Natural killer cell treated with Interleukin-12 subunit alpha and Interleukin-12 subunit beta and Interleukin-15 and Interleukin-18, amount 100 ng/mL, for 72 hours (primary cell): ENCODE measurements around the gene PPOX. TPM values are rescaled to one million over a fixed set of nuclear protein-coding genes. Genes with fewer than 3 reads are reported as not detected.

Source experiments
- ATAC-seq, 2 donors: fragments of 150-1000 bp; cut with Tn5 transposase in 1 of 2; sonication (Bioruptor Pico), chemical (Tn5 transposase) in 1 of 2; 2 replicates each; pipeline ENCODE4 v1.10.0; 2021
- DNase-seq: peaks from one replicate; pipeline ENCODE4 v3.0.0; 2022; ENCODE audit warnings: low spot score
- H3K27ac Mint-ChIP-seq, 2 donors: 1 replicate in 1 of 2; 2 replicates in 1 of 2; pipeline ENCODE4 v1.8.0; 2022; ENCODE audit warnings: mixed read lengths in 2 of 2, mild to moderate bottlenecking in 1 of 2, moderate library complexity in 1 of 2
- H3K27me3 Mint-ChIP-seq, 2 donors: 1 replicate in 1 of 2; 2 replicates in 1 of 2; pipeline ENCODE4 v1.8.0; 2022; ENCODE audit warnings: mixed read lengths in 2 of 2
- H3K36me3 Mint-ChIP-seq: one replicate; pipeline ENCODE4 v1.8.0; 2022; ENCODE audit warnings: mixed read lengths
- H3K4me1 Mint-ChIP-seq, 2 donors: 1 replicate in 1 of 2; 2 replicates in 1 of 2; pipeline ENCODE4 v1.8.0; 2022; ENCODE audit warnings: low read depth in 2 of 2, mixed read lengths in 2 of 2, mild to moderate bottlenecking in 1 of 2
- H3K4me3 Mint-ChIP-seq: one replicate; pipeline ENCODE4 v1.8.0; 2022; ENCODE audit warnings: mixed read lengths
- H3K9me3 Mint-ChIP-seq: 2 replicates; pipeline ENCODE4 v1.8.0; 2022; ENCODE audit warnings: mixed read lengths
- total RNA-seq, 2 donors: library from RNA; stranded (reverse); gene quantifications; one replicate each; pipeline ENCODE4 v1.2.3, GENCODE V29; 2022

The PPOX gene
- total RNA-seq, 2 donors from 2014 or later: 25.7 to 30.3 TPM

DNA sequence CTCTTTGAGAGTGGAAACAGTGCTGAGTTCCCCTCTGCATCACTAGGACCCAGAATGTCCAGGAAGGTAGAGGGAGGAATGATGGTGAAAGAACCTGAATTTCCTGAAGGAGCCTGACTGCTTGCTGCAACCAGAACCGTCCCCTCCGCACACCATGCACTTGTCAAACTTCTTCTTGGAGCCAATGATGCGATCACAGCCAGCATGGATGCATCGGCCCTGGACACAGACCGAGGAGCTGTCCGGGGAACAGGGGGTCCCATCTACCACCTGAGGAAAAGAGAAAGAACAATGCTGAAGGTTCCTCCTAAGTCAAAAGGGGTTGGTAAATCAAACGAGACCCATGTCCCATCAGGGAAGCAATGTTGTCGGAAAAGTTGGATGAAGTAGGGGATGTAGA, 25.7 kb downstream of the PPOX start:
- H3K4me3 Mint-ChIP-seq: no peak overlapping the region
- H3K4me1 Mint-ChIP-seq: peaks cover 41 to 61% of the 10 kb centered on the region in 2 donors
- no peaks in the 10 kb centered on the region for H3K9me3 Mint-ChIP-seq
- no peak for ATAC-seq
- no peaks in the 10 kb centered on the region for H3K36me3 Mint-ChIP-seq
- no peaks in the 10 kb centered on the region for H3K27me3 Mint-ChIP-seq
- H3K27ac Mint-ChIP-seq: peak overlapping the region; percentile 67 to 82
- DNase-seq: no peak

- Mint-ChIP-seq H3K4me3 (no peak overlapping the region), H3K27me3 (no peaks in the 10 kb centered on the region), H3K4me1 (peaks cover 33 to 61% of the 10 kb centered on the region in 2 donors), H3K27ac (peak overlapping the region; percentile 67 to 82), H3K9me3 (no peaks in the 10 kb centered on the region), H3K36me3 (no peaks in the 10 kb centered on the region)
- DNase-seq (peak; percentile 74), ATAC-seq (peak; percentile 76 to 78)
These were observed 26.5 kb downstream of the PPOX start for GRCh38 chr1:161192476-161193465.

- Mint-ChIP-seq H3K4me3 (no peak overlapping the region), H3K9me3 (no peaks in the 10 kb centered on the region), H3K36me3 (no peaks in the 10 kb centered on the region), H3K27me3 (no peaks in the 10 kb centered on the region), H3K27ac (peak overlapping the region in 1 of 2 donors; percentile 82), H3K4me1 (peaks cover 32 to 58% of the 10 kb centered on the region in 2 donors)
- DNase-seq (no peak), ATAC-seq (no peak)
These were observed 27.5 kb downstream of the PPOX start for GRCh38 chr1:161193561-161194235.

DNA sequence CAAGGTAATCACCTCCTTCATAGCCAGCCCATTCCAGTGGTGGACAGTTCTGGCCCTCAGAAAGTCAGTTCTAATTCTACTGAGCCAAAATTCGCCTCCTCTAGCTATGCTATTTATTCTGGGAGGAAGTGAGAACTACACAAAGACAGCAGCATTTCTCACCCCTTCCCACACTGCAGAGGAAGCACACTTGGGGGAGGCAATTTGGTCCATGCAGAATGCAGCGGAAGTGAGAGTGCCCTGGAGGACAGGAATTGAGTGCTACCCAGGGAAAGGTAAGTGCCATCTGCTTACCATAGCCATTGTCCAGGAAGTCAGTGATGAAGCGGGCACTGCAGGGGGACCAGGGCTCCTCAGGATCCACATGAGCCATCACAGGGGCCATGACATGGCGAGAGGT, 28.9 kb downstream of the PPOX start:
- Mint-ChIP-seq H3K4me1 (peaks cover 46 to 64% of the 10 kb centered on the region in 2 donors), H3K4me3 (peak overlapping the region; percentile 42), H3K36me3 (no peaks in the 10 kb centered on the region), H3K27me3 (no peaks in the 10 kb centered on the region), H3K9me3 (no peaks in the 10 kb centered on the region), H3K27ac (peak overlapping the region; percentile 78 to 82)
- ATAC-seq (peak; percentile 51 to 62), DNase-seq (no peak)

DNA sequence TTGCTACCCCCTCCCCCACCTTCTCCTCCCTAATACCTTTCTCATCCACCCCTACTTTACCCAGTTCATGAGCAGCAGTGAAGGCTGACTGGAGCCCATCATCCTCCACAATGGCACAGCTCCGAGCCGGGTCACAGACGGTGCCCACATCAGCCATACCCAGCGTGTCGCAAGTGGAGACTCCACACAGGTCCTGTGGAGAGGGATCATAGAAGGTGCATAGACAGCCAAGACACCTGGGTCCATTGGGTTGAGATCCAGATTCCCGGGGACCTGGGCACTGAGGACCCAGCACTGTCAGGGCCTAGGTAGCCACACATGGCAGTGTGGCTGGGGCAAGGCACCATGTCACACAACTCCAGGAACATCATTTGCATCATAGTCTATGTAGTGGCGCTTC, 29.9 kb downstream of the PPOX start:
- no peaks in the 10 kb centered on the region for H3K9me3 Mint-ChIP-seq
- H3K36me3 Mint-ChIP-seq: no peaks in the 10 kb centered on the region
- no peaks in the 10 kb centered on the region for H3K27me3 Mint-ChIP-seq
- peaks cover 55 to 70% of the 10 kb centered on the region in 2 donors for H3K4me1 Mint-ChIP-seq
- DNase-seq (no peak), ATAC-seq (no peak)
- H3K27ac Mint-ChIP-seq: peak overlapping the region; percentile 78 to 82
- peak overlapping the region; percentile 42 for H3K4me3 Mint-ChIP-seq

GRCh38 chr1:161196521-161197451, 30.6 kb downstream of the PPOX start:
- DNase-seq (no peak), ATAC-seq (no peak)
- Mint-ChIP-seq H3K4me1 (peaks cover 62 to 75% of the 10 kb centered on the region in 2 donors), H3K4me3 (peak overlapping the region; percentile 2), H3K27me3 (no peaks in the 10 kb centered on the region), H3K36me3 (no peaks in the 10 kb centered on the region), H3K9me3 (no peaks in the 10 kb centered on the region), H3K27ac (peak overlapping the region; percentile 78 to 82)

- H3K4me3 Mint-ChIP-seq: peak overlapping the region; percentile 2
- no peaks in the 10 kb centered on the region for H3K36me3 Mint-ChIP-seq
- H3K9me3 Mint-ChIP-seq: no peaks in the 10 kb centered on the region
- H3K27me3 Mint-ChIP-seq: no peaks in the 10 kb centered on the region
- DNase-seq: peak; percentile 54
- ATAC-seq: no peak
- H3K4me1 Mint-ChIP-seq: peaks cover 56 to 74% of the 10 kb centered on the region in 2 donors
- peak overlapping the region; percentile 39 to 82 for H3K27ac Mint-ChIP-seq
These were observed 31.5 kb downstream of the PPOX start for GRCh38 chr1:161197560-161198193.

GRCh38 chr1:161198194-161198896, 32.1 kb downstream of the PPOX start:
- H3K4me3 Mint-ChIP-seq: no peak overlapping the region
- peaks cover 52 to 67% of the 10 kb centered on the region in 2 donors for H3K4me1 Mint-ChIP-seq
- ATAC-seq (no peak), DNase-seq (peak; percentile 48)
- H3K36me3 Mint-ChIP-seq: no peaks in the 10 kb centered on the region
- H3K27ac Mint-ChIP-seq: peak overlapping the region in 1 of 2 donors; percentile 96
- no peaks in the 10 kb centered on the region for H3K9me3 Mint-ChIP-seq
- H3K27me3 Mint-ChIP-seq: no peaks in the 10 kb centered on the region

- Mint-ChIP-seq H3K27me3 (no peaks in the 10 kb centered on the region), H3K4me1 (peaks cover 56 to 64% of the 10 kb centered on the region in 2 donors), H3K36me3 (peaks cover under 1% of the 10 kb centered on the region), H3K9me3 (no peaks in the 10 kb centered on the region), H3K4me3 (peak within 1 kb of the TSS; percentile 92), H3K27ac (peak within 1 kb of the TSS; percentile 92 to 96)
- DNase-seq (peak; percentile 15), ATAC-seq (no peak)
These were observed 32.7 kb downstream of the PPOX start, which contains the start of gene ADAMTS4 for GRCh38 chr1:161198897-161199431. TSS of gene ADAMTS4 (minus strand) at chr1:161199054. CDS start at chr1:161198627, 427 bp downstream.

DNA sequence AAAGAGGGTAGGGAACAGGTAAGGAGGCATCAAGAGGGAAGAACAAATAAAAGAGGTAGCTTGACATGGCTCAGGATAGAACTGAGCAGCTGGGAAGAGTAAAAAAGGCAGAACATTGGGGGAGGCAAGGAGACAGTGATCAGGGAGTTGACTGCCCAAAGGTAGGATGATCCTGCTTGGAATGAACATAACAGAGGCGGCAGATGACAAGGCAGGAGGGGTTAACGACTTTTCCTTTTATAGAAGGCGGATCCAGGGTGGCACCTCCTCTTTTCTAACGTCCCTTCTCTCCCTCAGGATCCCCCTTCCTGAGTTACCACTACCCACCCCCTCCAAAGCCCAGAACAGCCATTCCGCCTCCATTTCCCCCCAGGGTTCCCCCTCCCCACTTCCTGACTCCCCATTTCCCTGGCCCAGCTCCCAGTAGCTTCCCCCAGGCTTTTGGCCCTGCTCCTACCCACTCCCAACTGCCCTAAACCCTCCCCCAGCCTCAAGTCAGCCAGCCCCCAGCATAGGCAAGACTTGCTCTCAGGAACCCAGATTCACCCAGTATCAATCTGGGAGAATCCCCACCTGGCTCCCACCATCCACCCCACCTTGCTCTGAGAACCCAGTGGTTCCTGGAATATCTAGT, 33.4 kb downstream of the PPOX start:
- no peaks in the 10 kb centered on the region for H3K27me3 Mint-ChIP-seq
- DNase-seq: peak; percentile 54
- H3K27ac Mint-ChIP-seq: peak overlapping the region; percentile 92 to 96
- H3K4me1 Mint-ChIP-seq: peaks cover 60 to 66% of the 10 kb centered on the region in 2 donors
- H3K4me3 Mint-ChIP-seq: peak overlapping the region; percentile 92
- H3K9me3 Mint-ChIP-seq: no peaks in the 10 kb centered on the region
- no peak for ATAC-seq
- peaks cover 7% of the 10 kb centered on the region for H3K36me3 Mint-ChIP-seq

GRCh38 chr1:161200421-161200991, 34.3 kb downstream of the PPOX start:
- no peak for ATAC-seq
- DNase-seq: peak; percentile 68
- Mint-ChIP-seq H3K4me1 (peaks cover 57 to 62% of the 10 kb centered on the region in 2 donors), H3K27me3 (no peaks in the 10 kb centered on the region), H3K36me3 (peaks cover 8% of the 10 kb centered on the region), H3K9me3 (no peaks in the 10 kb centered on the region), H3K27ac (peak overlapping the region; percentile 92 to 96), H3K4me3 (peak overlapping the region; percentile 92)
